ENCODE data around the gene METTL16.

The METTL16 gene

DNA sequence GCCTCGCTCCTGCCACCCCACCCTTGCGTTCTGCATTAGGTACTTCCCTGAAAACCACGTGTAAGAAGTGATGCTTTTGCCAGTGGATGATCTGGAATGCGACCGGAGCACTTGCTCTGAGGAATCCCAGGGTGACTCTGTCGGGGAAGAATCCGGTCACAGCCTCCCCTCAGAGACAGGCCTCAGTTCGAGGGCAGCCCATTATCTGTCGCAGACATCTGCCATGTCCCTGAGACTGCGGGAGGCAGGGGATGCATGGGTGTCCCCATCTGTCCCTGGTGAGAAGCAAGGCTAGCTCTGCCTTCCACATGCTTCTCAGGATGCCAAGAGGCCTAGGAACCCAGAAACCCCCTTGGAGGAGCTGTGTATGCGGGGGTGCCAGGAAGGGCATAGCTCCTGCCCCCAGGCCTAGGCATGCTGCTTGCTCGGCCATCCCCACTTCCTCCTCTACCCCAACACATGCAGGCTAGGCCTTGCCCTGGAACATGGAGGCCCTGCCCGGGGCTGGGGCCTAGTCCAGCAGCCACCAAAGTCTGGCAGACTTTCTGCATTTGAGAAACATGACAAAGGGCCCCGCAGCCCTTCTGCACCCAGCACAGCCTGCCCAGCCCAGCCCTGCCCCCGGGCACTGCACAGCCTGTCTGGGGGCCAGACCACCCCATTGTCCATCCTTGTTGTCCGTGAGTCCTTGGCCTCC, 131.3 kb downstream of the METTL16 start:
- DNase-seq (ENCODE audit: low read depth, low spot score) = peak; percentile 26

DNA sequence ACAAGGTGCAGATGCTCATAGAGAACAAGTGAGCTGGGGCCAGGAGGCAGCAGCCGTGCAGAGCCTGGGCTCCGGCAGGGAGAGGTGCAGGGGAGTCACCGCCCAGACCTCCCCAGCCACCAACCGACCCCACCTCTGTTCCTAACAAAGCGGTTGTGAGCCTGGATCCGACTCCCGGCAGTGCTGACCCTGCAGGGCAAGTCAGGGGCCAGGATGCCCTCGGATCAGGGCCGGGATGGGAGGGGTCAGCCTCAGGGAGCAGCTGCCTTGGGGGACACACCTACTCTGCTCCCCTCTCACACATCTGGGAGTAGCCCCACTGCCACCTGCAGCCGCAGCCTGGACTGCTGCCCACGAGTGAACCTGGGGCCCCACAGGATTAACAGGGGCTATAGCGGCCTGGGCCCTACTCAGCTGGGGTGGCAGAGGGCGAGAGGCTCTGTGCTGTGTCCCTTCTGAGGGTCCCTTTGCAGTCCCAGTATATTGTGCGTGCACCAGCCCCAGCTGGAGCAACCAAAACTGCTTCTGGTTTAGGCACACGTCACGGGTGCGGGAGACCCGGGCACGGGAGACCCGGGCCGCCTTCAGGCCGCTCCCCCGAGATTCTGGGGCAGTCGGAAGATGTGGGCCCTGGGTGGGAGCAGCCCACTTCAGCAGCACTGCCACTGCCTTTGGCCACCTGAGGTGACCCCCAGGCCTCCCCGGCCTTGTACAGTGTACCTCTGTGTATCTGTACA, 132.0 kb downstream of the METTL16 start:
- no peak for DNase-seq (ENCODE audit: low read depth, low spot score)

DNA sequence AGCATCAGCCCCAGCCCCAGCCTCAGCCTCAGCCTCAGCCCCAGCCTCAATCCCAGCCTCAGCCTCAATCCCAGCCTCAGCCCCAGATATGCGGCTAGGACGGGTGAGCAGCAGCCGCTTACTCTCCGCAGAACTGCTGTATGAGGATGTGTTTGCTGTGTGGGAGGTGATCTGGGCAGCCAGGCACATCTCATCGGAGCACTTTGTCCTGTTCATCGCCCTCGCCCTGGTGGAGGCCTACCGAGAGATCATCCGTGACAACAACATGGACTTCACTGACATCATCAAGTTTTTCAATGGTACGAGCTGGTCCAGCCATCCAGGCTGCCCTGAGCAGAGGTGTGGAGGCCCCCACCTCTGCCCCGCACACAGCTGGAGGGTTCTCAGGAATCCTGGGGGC, 132.8 kb downstream of the METTL16 start:
- DNase-seq (ENCODE audit: low read depth, low spot score) = no peak

DNA sequence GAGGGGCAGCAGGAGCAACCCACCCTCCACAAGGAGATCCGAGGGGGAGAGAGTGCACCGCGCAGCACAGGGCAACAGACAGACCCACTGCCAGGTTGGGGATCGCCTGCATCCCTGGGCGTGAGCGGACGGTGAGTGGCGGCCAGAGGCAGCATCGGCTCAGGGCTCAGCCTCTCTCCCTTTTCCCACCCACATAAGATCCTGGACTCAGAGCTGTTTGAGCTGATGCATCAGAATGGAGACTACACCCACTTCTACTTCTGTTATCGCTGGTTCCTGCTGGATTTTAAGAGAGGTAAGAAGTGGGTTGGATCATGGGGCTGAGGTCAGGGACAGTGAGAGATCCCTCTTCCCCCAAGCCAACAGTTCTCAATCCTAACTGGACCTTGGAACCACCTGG, 134.0 kb downstream of the METTL16 start:
- DNase-seq (ENCODE audit: low read depth, low spot score) = no peak

DNA sequence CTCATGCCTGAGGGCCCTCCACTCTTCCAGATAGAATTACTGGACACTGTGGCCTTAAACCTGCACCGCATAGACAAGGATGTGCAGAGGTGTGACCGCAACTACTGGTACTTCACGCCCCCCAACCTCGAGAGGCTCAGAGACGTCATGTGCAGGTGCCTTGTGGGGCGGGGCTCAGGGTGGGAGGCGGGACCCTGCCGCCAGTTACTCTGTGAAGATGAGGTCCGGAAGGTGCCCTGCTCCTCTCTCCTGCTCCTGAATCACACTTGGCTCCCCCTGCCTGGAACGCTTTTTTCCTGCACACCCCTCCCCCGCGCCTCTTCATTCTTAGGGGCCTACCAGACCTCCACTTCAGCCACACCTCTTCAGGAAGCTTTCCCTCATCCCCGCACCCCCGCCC, 135.6 kb downstream of the METTL16 start:
- no peak for DNase-seq (ENCODE audit: low read depth, low spot score)

DNA sequence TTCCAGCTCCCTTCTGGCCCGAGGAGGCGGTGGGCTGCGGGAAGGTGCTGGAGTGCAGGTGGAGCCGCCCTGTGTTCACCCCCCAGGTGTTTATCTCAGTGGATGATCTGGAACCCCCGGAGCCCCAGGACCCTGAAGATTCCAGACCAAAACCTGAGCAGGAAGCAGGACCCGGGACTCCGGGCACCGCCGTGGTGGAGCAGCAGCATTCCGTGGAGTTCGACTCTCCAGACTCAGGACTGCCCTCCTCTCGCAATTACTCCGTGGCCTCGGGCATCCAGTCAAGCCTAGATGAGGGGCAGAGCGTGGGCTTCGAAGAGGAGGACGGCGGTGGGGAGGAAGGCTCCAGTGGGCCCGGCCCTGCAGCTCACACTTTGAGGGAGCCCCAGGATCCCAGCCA, 136.3 kb downstream of the METTL16 start:
- no peak for DNase-seq (ENCODE audit: low read depth, low spot score)

DNA sequence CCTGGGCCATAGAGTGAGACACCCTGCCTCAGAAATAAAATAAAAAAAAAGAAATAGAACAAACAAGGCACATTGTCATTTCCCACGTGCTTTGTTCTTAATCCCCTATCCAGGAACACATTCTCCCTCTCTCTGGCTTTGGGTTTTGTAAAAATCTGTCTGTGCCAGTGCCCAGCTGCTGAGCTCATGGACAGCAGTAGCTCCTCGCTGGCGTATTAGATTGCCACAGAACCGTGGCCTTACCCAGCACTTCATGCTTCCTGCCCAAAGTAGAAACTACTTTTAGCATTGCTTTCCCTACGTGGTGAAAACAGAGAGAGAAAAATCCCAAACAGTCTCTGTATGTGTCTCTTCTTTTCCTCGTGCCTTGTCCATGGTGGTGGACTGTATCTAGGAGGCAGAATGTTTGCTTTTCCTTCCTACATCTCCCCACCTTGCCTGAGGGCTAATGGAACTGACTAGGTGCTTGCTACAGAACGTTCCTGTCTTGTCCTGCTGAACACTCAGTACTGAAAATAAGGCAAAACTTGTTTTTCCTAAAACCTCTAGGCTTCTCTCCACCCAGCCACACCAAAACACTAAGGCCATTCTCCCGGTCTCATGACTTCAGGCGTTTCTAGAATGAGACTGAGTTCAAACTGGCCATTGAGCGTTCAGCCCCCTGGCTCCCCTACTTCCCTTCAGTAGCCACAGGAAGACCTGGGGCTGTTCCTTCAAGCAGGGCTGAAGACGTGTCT, 137.0 kb downstream of the METTL16 start:
- no peak for DNase-seq (ENCODE audit: low read depth, low spot score)

DNA sequence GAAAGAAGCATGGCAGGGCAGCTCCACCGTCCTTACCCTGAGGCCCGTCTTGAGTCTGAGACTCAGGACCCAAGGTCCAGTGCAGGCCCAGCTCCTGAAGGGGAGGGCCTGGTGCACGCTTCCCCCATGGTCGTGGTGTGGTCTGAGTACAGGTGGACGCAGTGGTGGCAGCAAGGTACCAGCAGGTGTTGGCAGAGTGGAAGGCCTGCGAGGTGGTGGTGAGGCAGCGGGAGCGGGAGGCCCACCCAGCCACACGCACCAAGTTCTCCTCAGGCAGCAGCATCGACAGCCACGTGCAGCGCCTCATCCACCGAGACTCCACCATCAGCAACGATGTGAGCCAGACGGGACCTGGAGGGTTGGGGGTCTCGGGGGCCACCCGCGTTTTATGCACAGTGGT, 138.5 kb downstream of the METTL16 start:
- DNase-seq (ENCODE audit: low read depth, low spot score) = no peak

DNA sequence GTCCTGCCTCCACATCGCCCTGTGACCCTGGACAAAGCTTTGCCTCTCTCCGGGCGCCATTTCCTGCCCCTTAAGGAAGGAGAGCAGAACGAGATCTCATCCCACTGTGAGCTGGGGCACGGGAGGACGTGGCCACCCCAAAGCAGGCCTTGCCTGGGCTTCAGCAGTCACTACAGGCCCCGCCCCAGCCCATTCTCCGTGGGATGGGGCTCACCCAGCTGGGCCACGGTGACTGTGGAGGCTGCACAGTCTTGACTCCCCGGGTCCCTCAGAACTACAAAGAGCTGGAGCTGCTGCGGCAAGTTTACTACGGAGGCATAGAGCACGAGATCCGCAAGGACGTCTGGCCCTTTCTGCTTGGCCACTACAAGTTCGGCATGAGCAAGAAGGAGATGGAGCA, 139.0 kb downstream of the METTL16 start:
- DNase-seq (ENCODE audit: low read depth, low spot score) = no peak

DNA sequence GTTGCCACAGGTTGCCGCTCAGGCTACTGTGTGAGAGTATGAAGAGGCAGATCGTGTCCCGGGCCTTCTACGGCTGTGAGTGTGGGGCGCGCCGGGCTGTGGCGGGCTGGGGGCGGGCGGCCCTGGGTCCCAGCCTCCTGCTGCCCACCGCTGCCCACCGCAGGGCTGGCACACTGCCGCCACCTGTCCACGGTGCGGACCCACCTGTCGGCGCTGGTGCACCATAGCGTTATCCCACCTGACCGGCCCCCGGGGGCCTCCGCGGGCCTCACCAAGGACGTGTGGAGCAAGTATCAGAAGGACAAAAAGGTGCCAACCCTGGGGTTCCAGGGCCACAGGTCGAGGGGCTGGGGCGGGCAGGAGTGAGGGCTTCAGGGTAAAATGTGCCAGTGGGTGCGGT, 139.5 kb downstream of the METTL16 start:
- no peak for DNase-seq (ENCODE audit: low read depth, low spot score)

DNA sequence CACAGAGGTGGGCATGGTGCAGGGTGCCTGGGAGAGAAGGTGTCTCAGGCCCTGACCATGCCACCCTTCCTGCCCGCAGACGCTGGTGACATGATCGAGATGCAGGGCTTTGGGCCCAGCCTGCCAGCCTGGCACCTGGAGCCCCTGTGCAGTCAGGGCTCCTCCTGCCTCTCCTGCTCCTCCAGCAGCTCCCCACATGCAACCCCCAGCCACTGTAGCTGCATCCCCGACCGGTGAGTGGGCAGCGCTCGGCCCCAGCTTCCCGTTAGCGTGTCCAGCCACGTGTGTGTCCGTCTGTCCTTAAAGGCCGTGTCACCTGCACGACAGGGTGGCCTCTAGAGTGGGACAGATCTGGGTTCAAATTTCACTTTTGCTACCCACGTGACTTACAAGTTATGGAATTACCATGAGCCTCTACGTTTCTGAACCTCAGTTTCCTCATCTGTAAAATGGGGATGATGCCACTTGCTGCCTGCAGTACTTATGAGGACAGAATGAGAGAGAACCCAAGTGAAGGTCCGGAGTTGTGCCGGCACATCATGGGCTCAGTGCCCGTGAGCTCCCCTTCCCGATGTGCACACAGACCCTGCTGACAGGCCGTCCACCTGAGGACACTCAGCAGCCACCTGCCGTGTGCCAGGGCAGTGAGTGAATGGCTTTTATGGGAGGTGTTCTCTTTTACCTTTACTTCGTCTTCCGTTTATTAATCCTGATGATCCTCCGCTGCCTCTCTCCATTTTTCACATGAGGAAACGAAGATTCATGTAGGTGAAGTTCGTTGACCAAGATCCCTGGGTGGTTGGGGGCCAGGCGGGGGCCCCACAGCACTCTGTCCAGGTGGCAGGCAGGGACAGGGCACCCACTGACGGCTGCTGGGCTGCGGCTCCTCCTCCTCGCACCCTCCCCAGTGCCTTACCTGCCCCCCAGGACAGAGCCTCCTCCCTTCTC, 140.2 kb downstream of the METTL16 start:
- DNase-seq (ENCODE audit: low read depth, low spot score) = no peak

DNA sequence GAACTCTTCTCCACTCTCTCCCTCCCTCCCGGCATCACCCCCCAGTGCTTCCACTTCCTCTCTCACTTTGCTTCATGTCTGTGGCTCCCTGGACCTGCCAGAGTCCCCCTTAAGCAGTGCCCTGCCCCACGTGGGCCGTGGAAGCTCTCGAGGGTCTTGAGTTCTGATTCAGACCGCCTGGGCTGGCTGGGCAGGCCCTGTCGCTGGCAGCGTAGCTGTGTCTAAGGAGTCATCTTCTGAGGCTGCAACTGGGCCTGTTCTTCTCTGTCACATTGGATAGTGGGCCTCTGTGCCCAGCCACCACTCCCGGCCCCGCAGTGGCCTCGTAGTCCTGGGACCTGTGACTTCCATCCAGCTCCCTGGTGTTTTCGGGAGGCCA, 141.5 kb downstream of the METTL16 start:
- no peak for DNase-seq (ENCODE audit: low read depth, low spot score)

DNA sequence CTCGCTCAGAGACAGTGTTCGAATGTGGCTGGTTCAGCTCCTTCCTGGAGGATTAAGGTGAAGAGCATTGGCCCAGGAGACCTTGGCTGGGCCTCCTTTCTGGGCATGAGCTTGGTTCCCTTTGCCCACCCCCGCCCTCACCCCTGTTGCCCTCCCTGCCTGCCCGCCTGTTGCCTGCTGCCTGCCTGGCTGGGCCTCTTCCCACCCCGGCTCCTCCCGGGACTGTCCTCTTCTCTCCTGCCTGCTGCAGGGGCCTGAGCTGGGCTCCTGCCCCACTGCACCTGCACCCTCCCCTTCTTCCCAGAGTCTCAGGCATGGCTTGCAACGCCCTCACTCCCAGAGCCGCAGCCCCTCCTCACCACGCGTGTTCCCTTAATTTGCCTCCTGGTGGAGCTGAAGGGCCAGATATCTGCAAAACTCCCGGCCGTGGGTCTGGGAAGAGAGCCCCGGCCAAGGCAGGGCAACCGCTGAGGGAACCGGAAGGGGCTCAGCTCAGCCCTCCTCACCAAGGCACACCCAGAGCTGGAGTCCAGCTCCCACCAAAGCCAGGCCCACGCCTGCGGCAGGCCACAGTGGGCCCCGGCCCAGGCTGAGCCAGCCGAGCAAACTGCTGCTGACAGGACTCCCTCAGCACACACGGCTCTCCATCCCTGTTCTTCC, 142.0 kb downstream of the METTL16 start:
- peak; percentile 49 for DNase-seq (ENCODE audit: low read depth, low spot score)

DNA sequence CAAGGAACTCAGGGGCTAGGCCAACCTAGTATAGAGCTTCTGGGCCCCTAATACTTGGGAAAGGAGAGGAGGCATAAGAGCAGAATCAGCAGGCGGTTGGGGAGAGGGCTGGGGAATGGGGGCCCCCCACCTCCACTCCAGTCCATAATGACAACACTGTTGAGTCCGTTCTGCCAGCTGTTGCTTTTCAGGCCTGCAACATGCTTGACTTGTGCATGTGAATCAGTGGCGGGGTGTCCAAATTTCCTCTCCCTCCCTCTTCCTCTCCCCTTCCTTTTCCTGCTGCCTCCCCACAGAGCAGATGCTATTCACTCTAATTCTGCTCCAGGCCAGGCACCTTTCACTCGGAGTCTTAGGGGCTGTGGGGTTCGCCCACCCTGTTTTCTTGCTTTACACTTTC, 142.6 kb downstream of the METTL16 start:
- DNase-seq (ENCODE audit: low read depth, low spot score) = no peak

DNA sequence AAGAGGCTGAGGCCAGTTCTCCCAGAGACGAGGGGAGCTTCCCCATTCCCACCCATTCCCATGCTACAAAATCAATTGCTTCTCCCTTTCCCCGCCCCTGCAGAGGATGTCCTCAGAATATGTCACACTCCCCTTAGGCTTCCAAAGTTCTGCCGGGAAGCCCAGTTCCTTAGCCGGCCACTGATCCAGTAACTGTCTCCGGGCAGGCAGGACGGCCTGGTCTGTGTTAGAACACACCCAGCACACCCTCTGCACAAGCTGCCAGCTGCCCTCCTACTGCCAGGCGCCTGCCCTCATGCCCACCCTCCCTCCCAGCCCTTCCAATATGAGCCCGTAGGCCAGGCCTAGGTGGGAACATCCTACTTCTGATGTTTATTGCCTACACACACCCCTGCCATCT, 143.3 kb downstream of the METTL16 start:
- no peak for DNase-seq (ENCODE audit: low read depth, low spot score)

DNA sequence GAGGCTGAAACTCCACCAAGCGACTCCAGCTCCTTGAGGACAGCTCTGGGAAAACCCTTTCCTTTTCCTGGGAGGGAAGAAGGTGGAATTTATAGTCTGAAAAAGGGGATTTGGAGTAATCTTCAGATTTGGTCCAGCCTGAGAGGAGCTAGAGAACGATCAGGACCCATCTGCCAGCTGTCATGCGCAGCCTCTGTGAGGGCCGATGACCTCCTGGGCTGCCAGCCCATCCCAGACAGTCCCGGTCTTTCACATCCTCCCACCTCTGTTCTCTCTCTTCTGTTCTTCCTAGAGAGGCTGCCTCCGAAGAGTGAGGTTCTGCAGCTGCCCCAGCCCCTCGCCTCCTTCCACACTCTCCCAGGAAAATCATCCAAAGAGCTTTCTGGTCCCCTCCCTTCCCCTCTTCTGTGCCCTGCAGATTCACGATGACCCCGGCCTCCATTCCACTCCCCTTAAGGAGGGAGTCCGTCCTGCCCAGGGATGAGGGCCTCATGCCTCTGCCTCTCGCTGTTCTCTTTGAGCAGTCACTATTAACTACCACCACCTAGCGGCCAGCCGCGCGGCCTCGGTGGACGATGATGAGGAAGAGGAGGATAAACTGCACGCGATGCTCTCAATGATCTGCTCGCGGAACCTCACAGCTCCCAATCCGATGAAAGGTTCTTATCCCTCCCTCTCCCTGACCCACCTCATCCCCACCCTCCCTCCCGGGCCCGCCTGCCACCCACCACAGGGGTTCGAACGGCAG, 144.8 kb downstream of the METTL16 start:
- DNase-seq (ENCODE audit: low read depth, low spot score) = no peak
